ENCODE data around the gene LRBA. TPM values are rescaled to one million over a fixed set of nuclear protein-coding genes. Genes with fewer than 3 reads are reported as not detected.

Gene LRBA
- total RNA-seq, 4 donors from 2014 or later: 28.3 to 38.2 (median 32.1) TPM

- no peak for TF ChIP-seq CTCF (IDR thresholded peaks at IDR 0.05; ENCODE audit: low read depth)
These were observed 513.9 kb downstream of the LRBA start for GRCh38 chr4:150501009-150501727.

- no peak for TF ChIP-seq CTCF (IDR thresholded peaks at IDR 0.05; ENCODE audit: low read depth)
These were observed 517.5 kb downstream of the LRBA start for GRCh38 chr4:150497612-150498011.

GRCh38 chr4:150495550-150495949, 519.5 kb downstream of the LRBA start:
- TF ChIP-seq CTCF (IDR thresholded peaks at IDR 0.05; ENCODE audit: low read depth): no peak

GRCh38 chr4:150493851-150494250, 521.2 kb downstream of the LRBA start:
- TF ChIP-seq CTCF (IDR thresholded peaks at IDR 0.05; ENCODE audit: low read depth): no peak

- TF ChIP-seq CTCF (IDR thresholded peaks at IDR 0.05; ENCODE audit: low read depth): no peak
These were observed 523.7 kb downstream of the LRBA start for GRCh38 chr4:150491132-150492049.

- TF ChIP-seq CTCF (IDR thresholded peaks at IDR 0.05; ENCODE audit: low read depth): no peak
These were observed 532.5 kb downstream of the LRBA start for GRCh38 chr4:150482581-150482980.

- no peak for TF ChIP-seq CTCF (IDR thresholded peaks at IDR 0.05; ENCODE audit: low read depth)
These were observed 535.4 kb downstream of the LRBA start for GRCh38 chr4:150479657-150480056.
